Activated naive CD8-positive, alpha-beta T cell treated with anti-CD3 and anti-CD28 coated beads, Interleukin-2, amount 50 U/mL, for 16 hours (primary cell): ENCODE results near the gene MICU1.
"Not testable (repeated sequence)": the region's sequence is repeated elsewhere in the genome, so short reads cannot be mapped to it uniquely, and the experiment has no call there.

Experiments
- DNase-seq: peaks from one replicate; pipeline ENCODE4 v3.0.0-alpha.2; 2020; ENCODE audit warnings: low read depth, low spot score

The MICU1 gene

GRCh38 chr10:72389716-72390115, 236.2 kb downstream of the MICU1 start:
- no peak for DNase-seq

DNA sequence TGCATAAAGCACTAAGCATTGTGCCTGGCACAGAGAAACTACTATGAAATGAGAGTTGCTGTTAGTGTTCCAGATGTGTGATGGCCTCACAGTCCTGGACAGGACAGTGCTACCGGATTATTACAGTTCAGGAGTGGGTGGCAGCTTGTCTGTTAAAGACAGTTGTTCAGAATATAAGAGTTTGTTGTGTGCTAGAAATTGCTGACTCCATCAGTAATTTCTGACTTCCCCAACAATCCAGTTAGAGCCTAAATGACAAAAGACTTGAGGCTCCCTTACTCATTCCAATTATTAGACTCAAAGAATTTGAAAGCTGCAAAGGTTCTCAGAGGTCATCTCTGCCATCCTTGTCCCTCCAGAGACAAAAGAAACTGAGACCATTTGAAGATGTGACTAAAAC, 236.9 kb downstream of the MICU1 start:
- no peak for DNase-seq

DNA sequence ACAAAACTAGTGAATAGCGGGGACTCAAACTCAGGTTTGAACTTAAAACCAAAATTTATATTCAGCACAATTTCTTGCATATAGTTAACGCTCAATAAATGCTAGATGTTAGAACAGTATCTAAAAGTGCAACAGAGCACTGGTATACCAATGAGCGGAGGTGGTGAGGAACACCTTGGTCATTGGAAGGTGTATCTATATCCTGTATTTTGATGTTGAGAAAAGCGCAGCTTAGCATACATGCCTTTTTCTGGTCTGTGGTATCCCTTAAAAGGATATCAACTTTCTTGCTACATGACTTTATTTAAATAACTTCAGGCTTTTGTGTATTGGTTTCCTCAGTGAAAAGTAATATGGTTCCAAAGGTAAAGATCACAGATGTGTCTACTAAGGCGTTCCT, 237.8 kb downstream of the MICU1 start:
- no peak for DNase-seq

DNA sequence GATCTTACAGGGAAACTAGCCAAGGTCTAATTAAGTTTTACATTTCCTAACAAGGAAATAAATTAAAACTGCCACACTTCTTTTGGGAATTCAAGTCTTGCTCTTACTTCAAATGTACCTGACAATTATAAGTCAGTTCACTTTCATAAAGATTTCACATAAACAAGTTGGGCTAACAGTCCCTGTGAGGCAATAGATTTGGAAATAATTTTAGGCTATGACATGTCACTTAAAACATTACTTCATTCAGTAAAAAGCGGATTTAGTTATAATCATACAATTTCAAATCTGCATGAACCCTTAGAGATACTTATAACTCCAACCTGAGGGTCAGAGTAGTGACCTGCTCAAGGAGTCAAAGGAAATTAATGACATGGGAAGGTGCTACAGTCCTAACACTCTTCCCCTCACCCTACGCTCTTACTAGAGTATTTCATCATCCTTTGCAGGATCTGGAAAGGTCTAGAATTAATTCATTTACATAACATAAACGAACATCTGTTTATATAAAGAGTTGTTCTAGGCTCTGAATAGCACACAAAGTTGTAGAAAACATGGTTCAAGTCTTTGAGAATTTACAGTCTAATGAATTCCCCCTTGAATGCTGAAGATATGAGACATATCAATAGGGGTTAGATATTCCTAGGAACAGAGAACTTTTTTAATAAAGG, 238.8 kb downstream of the MICU1 start:
- no peak for DNase-seq

DNA sequence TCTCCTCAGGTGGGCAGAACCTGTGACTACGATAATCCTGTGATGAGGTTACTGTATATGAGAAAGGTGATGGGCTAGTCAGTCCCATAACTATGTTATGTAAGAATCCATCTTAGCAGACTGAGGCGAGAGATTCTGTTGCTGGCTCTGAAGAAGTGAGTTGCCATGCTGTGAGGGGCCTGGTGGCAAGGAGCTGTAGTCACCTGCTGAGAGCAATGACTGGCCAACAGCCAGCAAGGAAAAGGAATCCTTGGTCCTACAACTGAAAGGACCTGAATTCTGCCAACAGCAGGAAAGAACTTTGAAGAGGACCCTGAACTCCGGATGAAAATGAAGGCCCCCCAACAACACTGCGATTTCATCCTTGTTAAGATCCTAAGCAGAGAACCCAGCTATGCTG, 240.2 kb downstream of the MICU1 start:
- DNase-seq = no peak

DNA sequence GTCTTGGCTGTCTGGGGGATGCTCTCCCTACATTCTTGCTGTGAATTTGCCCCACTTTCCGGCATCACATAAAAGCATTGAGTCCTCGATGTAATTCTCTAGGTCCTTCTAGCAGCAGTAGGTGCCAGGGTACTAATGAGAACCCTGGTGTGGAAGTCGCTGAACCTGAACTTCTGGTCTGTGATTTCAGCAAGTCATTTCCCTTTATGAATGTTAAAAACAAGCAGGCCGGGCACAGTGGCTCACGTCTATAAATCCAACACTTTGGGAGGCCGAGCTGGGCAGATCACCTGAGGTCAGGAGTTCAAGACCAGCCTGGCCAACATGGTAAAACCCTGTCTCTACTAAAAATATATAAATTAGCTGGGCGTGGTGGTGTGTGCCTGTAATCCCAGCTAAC, 240.9 kb downstream of the MICU1 start:
- DNase-seq = not testable (repeated sequence)

GRCh38 chr10:72379776-72380175, 246.1 kb downstream of the MICU1 start:
- no peak for DNase-seq

- no peak for DNase-seq
Observed at GRCh38 chr10:72379062-72379461, 246.8 kb downstream of the MICU1 start.

DNA sequence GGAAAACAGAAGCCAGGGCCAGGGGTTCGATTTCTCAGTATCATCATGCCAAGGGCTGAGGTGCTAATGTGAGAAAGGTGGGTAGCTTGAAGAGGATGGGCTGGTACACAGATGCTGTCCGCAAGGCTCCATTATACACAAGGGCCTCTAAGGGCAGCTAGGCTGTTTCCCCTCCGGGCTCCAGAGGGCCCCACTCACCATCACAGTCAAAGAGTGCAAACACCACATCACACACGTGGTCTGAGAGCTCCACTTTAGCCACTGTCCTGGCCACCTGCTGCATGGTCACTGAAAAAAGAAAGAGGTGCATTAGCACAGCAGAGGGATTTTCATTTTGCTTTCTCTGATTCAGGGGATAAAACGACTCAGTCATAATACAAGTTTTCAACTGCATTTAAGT, 250.3 kb downstream of the MICU1 start:
- no peak for DNase-seq

GRCh38 chr10:72375173-72375572, 250.7 kb downstream of the MICU1 start:
- no peak for DNase-seq

DNA sequence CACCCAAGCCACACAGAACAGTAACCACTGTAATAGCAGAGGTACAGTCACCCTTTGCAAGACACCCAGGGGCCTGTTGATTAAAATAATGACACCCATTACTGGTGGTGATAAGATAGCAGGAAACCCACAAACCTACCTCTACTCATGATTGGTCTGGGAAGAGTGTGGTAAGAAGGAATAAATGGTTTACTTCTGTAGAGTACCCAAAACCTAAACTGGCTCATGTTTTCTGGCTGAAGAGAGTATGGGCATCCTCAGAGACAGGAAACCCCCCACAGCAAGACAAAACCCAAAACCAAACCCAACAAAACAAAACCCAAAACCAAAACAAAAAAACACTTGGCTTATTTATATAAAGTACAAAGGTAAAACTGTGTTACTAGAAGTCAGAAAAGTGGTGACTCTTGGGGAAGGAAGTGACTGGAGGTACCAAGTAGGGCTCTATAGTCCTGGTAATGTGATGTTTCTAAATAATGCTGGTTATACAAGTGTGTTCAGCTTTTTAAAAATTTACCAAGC, 255.6 kb downstream of the MICU1 start:
- DNase-seq = no peak

- DNase-seq = no peak
Observed at GRCh38 chr10:72367301-72367960, 258.4 kb downstream of the MICU1 start.

- no peak for DNase-seq
Observed at GRCh38 chr10:72365106-72365895, 260.6 kb downstream of the MICU1 start.

GRCh38 chr10:72364239-72364777, 261.6 kb downstream of the MICU1 start:
- peak; percentile 73 for DNase-seq

DNA sequence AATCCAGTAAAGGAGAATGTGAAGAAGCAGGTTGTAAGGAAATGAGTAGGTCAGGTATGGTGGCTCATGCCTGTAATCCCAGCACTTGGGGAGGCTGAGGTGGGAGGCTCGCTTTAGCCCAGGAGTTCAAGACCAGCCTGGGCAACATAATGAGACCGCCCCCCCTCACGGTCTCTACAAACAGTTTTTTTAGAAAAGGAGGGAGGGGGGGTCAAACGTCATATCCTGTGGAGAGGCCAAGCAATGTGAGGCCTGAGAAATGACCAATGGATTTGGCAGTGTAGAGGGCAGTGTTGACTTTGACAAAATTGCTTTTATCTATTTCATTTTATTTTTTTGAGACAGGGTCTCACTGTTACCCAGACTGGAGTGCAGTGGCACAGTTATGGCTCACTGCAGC, 268.9 kb downstream of the MICU1 start:
- DNase-seq = no peak

DNA sequence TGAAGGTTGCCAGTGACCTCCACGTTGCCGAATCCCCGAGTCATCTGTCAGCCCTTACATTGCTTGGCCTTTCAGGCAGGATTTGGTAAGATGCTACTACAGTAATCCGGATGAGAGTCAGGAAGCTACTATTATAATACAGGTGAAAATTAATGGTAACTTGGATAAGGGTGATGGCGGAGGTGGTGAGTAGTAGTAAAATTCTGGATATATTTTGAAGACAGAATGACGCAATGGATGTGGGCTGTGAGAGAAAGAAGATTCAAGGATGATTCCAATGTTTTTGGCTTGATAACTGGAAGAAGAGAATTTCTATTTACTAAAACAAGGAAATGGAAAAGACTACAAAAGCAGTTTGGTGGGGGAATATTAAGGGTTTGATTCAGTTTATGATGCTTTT, 269.8 kb downstream of the MICU1 start:
- no peak for DNase-seq

- no peak for DNase-seq
Observed at GRCh38 chr10:72355214-72355555, 270.7 kb downstream of the MICU1 start.

DNA sequence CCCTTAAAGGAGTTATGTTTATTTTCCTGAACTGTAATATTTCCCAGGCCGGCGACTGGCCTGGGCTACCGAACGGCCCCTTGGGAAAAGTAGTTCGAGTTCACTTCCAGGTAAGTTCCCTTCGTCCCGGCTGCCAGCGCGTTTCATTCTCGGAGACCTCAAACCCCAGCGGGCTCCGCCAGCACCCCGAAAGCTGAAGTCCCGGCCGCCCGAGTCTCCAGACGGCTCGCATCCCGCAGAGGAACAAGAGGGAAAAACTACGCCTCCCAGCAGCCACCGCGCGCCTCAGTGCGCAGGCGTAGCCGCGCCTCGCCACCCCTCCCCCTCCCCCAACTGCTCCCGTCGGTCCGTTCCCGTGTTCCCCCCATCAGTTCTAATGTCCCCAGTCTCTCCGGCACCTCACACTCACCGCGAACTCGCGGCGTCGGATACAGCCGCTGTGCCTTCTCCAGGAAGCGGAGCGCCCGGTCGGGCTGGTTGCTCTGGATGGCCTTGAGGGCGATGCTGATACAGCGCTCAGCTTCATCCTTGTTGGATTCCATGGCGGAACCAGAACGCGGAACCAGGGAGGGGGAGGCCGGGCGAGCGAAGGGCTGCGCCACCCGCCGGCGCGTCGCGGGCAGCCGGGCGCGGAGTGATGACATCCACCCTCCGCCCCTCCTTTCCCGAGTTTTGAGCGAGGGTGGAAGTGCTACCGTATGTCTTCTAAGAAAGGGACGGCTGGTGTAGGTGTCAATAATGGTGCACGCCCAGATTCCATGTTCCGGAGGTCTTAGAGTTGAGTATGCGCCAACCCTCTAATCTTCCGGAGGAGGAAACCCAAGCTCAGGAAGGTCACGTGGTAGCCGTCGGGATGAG, 271.3 kb downstream of the MICU1 start, which contains the start of gene DNAJB12:
Gene DNAJB12, minus strand, starts transcription at position 564 of the 858 bp plus-strand sequence. Its CDS starts 22 bp downstream, at position 542.
- peak; percentile 71 for DNase-seq

GRCh38 chr10:72353965-72354355, 271.9 kb downstream of the MICU1 start:
- DNase-seq = no peak

DNA sequence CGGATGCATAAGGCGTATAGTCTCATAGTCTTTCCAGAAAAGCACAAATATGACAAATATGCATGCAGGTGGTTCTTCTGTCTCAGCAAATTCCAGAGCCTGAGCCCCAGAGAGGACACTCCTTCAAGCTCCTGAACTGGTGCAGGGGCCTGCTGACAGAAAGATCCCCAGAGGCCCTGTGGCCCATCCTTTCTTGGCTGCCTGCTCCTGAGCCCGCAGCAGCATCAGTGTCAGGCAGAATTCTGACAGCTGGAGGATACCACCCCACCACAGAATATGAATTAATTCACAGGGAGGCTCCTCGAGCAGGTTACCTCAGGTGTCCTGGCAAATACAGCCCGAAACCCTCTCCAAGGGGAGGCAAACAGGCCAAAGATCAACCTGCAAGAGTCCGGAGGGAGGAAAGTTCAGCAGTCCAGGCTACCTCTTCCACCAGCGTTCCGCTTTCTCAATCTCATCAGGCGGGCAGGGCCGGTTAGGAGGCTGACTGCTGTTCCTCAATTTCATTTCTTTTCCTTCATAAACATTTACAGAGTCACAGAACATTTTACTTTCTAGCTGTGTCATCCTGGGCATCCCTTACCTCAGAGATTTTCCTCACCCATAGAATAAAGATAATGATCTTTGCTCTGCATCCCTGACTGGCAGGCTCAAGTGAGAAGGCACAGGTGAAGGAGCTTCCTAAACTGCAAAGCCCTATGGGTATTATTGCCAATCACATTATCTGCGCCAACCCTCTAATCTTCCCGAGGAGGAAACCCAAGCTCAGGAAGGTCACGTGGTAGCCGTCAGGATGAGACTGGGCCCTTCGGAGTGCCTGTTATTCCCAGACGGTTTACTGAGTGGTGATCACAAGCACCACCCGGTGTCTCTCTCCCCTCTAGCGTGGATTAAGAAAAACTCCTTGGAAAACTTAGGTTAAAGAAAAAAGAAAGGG, 272.6 kb downstream of the MICU1 start:
- DNase-seq = no peak
